A549 (cell line): ENCODE results near the gene NLRC5.

Experiments used
- BHLHE40 ChIP-seq: IDR thresholded peaks from 2 replicates; pipeline ENCODE4 v1.6.1; 2012; ENCODE audit warnings: low read depth, low read length, inconsistent platforms
- CEBPB ChIP-seq, 2 experiments: fragments of >200 bp in 1 of 2; sonication (Bioruptor Twin) in 1 of 2; formaldehyde crosslinking in 1 of 2; IDR thresholded peaks; 2 replicates each; pipeline ENCODE4 v1.6.1; 2012 to 2016
- CHD4 ChIP-seq: fragments of 200-600 bp; sonication (generic); IDR thresholded peaks from 2 replicates; pipeline ENCODE4 v1.6.1; 2016; ENCODE audit warnings: antibody characterized with exemption, mild to moderate bottlenecking, borderline replicate concordance
- EP300 ChIP-seq, 2 experiments: fragments of >200 bp; sonication (Bioruptor Twin); formaldehyde crosslinking; IDR thresholded peaks; 2 replicates in 1 of 2; 3 replicates in 1 of 2; pipeline ENCODE4 v1.6.1; 2016 to 2017
- HEYL ChIP-seq: fragments of 250-450 bp; sonication (Bioruptor Pico); IDR thresholded peaks from 2 replicates; pipeline ENCODE4 v1.8.0; 2021; ENCODE audit warnings: mild to moderate bottlenecking, moderate library complexity
- MAFK ChIP-seq: fragments of 450-650 bp; IDR thresholded peaks from 2 replicates; pipeline ENCODE4 v1.6.1; 2014; ENCODE audit not compliant: partially characterized antibody
- POLR2A ChIP-seq: IDR thresholded peaks from 2 replicates; pipeline ENCODE4 v1.6.1; 2012; ENCODE audit warnings: mild to moderate bottlenecking, low read length
- TF ChIP-seq, protein P1 (sequence below): fragments of 200-600 bp; sonication (generic); IDR thresholded peaks from 2 replicates; pipeline ENCODE4 v1.6.1; 2016; ENCODE audit warnings: antibody characterized with exemption, mild to moderate bottlenecking, moderate library complexity
- TF ChIP-seq, protein P2 (sequence below): fragments of >200 bp; sonication (Bioruptor Twin); formaldehyde crosslinking; IDR thresholded peaks from 3 replicates; pipeline ENCODE4 v1.5.1; 2016

DNA sequence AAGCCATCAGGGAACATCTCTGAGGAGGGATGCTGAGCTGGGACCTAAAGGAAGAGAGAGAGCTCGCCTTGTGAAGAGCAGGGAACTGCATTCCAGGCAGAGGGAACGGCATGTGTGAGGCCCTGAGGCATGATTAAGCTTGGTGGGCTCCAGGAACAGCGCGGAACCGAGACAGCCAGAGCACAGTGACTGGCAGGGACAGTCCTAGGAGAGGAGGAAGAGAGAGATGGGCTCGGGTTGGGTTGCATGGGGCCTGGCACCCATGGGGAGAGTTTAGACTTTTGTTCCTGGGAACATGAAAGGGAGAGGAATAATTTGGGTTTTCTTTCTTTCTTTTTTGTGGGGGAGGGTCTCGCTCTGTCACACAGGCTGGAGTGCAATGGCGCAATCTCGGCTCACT is 63.8 kb downstream of the NLRC5 start:
- TF ChIP-seq BHLHE40 (no peak), CHD4 (no peak), POLR2A (no peak), CEBPB (IDR thresholded peaks at IDR 0.05) (no peak), EP300 (IDR thresholded peaks at IDR 0.05) (no peak), HEYL (CRISPR knock-in tag) (no peak), MAFK (no peak)
- TF ChIP-seq, protein P1, sequence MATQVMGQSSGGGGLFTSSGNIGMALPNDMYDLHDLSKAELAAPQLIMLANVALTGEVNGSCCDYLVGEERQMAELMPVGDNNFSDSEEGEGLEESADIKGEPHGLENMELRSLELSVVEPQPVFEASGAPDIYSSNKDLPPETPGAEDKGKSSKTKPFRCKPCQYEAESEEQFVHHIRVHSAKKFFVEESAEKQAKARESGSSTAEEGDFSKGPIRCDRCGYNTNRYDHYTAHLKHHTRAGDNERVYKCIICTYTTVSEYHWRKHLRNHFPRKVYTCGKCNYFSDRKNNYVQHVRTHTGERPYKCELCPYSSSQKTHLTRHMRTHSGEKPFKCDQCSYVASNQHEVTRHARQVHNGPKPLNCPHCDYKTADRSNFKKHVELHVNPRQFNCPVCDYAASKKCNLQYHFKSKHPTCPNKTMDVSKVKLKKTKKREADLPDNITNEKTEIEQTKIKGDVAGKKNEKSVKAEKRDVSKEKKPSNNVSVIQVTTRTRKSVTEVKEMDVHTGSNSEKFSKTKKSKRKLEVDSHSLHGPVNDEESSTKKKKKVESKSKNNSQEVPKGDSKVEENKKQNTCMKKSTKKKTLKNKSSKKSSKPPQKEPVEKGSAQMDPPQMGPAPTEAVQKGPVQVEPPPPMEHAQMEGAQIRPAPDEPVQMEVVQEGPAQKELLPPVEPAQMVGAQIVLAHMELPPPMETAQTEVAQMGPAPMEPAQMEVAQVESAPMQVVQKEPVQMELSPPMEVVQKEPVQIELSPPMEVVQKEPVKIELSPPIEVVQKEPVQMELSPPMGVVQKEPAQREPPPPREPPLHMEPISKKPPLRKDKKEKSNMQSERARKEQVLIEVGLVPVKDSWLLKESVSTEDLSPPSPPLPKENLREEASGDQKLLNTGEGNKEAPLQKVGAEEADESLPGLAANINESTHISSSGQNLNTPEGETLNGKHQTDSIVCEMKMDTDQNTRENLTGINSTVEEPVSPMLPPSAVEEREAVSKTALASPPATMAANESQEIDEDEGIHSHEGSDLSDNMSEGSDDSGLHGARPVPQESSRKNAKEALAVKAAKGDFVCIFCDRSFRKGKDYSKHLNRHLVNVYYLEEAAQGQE: no peak
- TF ChIP-seq, protein P2, sequence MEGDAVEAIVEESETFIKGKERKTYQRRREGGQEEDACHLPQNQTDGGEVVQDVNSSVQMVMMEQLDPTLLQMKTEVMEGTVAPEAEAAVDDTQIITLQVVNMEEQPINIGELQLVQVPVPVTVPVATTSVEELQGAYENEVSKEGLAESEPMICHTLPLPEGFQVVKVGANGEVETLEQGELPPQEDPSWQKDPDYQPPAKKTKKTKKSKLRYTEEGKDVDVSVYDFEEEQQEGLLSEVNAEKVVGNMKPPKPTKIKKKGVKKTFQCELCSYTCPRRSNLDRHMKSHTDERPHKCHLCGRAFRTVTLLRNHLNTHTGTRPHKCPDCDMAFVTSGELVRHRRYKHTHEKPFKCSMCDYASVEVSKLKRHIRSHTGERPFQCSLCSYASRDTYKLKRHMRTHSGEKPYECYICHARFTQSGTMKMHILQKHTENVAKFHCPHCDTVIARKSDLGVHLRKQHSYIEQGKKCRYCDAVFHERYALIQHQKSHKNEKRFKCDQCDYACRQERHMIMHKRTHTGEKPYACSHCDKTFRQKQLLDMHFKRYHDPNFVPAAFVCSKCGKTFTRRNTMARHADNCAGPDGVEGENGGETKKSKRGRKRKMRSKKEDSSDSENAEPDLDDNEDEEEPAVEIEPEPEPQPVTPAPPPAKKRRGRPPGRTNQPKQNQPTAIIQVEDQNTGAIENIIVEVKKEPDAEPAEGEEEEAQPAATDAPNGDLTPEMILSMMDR: no peak
